Left lung (tissue), 10 donors: Measurements from ENCODE around the gene LAG3. TPM values are rescaled to one million over a fixed set of nuclear protein-coding genes. Genes with fewer than 3 reads are reported as not detected.

Experiments used
- ATAC-seq: fragments of 200-7000 bp; cut with Tn5 transposase; one replicate; pipeline ENCODE4 v1.9.1; 2020; ENCODE audit warnings: moderate library complexity
- DNase-seq, 4 donors: peaks; one replicate each; pipeline ENCODE4 v3.0.0-alpha.2; 2013 to 2020
- H3K27ac ChIP-seq, 2 donors: fragments of 200-600 bp; sonication (generic) in 1 of 2; one replicate each; pipeline versions ENCODE4 v1.5.0 to v1.8.0; 2020 to 2021
- H3K27me3 ChIP-seq, 2 donors: fragments of 200-600 bp; sonication (generic) in 1 of 2; one replicate each; pipeline versions ENCODE4 v1.5.0 to v1.8.0; 2020 to 2021
- H3K36me3 ChIP-seq, 2 donors: fragments of 200-600 bp; sonication (generic) in 1 of 2; one replicate each; pipeline versions ENCODE4 v1.5.0 to v1.8.0; 2020 to 2021
- H3K4me1 ChIP-seq, 2 donors: fragments of 200-600 bp; one replicate each; pipeline ENCODE4 v1.8.0; 2021
- H3K4me3 ChIP-seq, 2 donors: fragments of 200-600 bp; sonication (generic) in 1 of 2; one replicate each; pipeline versions ENCODE4 v1.5.0 to v1.8.0; 2020 to 2021; ENCODE audit warnings: mild to moderate bottlenecking in 1 of 2
- H3K9me3 ChIP-seq, 2 donors: fragments of 200-600 bp; sonication (generic) in 1 of 2; one replicate each; pipeline versions ENCODE4 v1.5.0 to v1.8.0; 2020 to 2021
- intact Hi-C, 2 donors: fragments of 100-400 bp; cut with DNase I; formaldehyde crosslinking; loops; one replicate each; pipeline versions ENCODE4 v1.11.2 to v1.14.2; 2022
- polyA plus RNA-seq, 6 donors: library from polyadenylated mRNA; unstranded; fragments of 120-200 nt; gene quantifications; one replicate each; pipeline ENCODE4 v1.2.1, GENCODE V29; 2013; ENCODE audit not compliant: insufficient read length in 6 of 6
- total RNA-seq, 2 donors: library from RNA; stranded (reverse); fragmentation: NEBNext Ultra II Directional; extraction: Animal tissue kit (Norgen Biotek cat#: 25700); gene quantifications; one replicate each; pipeline ENCODE4 v1.2.1, GENCODE V29; 2021
- TF ChIP-seq, protein P1 (sequence below), 2 donors: fragments of 200-600 bp; sonication (generic) in 1 of 2; IDR thresholded peaks; one replicate each; pipeline versions ENCODE4 v1.5.0 to v1.8.0; 2021; ENCODE audit warnings: antibody characterized with exemption in 2 of 2
- donor health status: DM: no; HTN: yes; CAD: no.
- donor health status: DM: no; HTN: no; CAD: no.

The LAG3 gene
- total and polyA plus RNA-seq, 8 donors: 0.79 to 3.0 (median 1.7) TPM

DNA sequence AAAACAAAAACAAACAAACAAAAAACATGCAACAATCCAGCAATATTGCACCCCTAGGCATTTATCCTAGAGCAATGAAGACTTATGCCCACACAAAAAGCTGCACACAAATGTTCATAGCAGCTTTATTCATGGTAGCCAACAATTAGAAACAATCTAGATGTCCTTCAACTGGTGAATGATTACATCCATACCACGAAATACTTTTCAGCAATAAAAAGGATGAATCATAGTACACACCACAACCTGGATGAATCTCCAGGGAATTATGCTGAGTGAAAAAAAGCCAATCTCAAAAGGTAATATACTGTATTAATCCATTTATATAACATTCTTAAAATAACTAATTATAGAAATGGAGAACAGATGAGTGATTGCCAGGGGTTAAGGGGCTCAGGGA lies 34.9 kb downstream of the LAG3 start:
- H3K27me3 ChIP-seq: no peaks in the 10 kb centered on the region
- H3K4me1 ChIP-seq: no peaks in the 10 kb centered on the region
- DNase-seq (no peak), ATAC-seq (no peak)
- TF ChIP-seq, protein P1, sequence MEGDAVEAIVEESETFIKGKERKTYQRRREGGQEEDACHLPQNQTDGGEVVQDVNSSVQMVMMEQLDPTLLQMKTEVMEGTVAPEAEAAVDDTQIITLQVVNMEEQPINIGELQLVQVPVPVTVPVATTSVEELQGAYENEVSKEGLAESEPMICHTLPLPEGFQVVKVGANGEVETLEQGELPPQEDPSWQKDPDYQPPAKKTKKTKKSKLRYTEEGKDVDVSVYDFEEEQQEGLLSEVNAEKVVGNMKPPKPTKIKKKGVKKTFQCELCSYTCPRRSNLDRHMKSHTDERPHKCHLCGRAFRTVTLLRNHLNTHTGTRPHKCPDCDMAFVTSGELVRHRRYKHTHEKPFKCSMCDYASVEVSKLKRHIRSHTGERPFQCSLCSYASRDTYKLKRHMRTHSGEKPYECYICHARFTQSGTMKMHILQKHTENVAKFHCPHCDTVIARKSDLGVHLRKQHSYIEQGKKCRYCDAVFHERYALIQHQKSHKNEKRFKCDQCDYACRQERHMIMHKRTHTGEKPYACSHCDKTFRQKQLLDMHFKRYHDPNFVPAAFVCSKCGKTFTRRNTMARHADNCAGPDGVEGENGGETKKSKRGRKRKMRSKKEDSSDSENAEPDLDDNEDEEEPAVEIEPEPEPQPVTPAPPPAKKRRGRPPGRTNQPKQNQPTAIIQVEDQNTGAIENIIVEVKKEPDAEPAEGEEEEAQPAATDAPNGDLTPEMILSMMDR (IDR thresholded peaks at IDR 0.05): no peak
- H3K4me3 ChIP-seq: no peak overlapping the region
- peaks cover 0 to 10% of the 10 kb centered on the region in 2 donors for H3K36me3 ChIP-seq
- intact Hi-C loops: no loop called here
- H3K27ac ChIP-seq: no peak overlapping the region
- no peaks in the 10 kb centered on the region for H3K9me3 ChIP-seq

DNA sequence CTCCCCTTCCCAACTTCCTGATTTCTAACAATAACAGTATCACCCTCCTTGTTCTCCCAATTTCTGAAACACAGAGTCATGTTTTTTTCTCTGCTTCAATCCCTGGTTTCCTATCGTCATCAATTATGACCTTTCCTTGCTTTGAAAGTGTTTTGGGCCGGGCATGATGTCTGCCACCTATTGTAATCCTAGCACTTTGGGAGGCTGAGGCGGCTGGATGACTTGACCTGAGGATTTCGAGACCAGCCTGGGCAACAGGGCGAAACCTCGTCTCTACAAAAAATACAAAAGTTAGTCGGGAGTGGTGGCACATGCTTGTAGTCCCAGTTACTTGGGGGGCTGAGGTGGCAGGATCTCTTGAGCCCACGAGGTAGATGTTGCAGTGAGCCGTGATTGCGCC lies 36.7 kb downstream of the LAG3 start:
- Histone ChIP-seq H3K4me3 (no peak overlapping the region), H3K4me1 (no peaks in the 10 kb centered on the region), H3K36me3 (no peaks in the 10 kb centered on the region), H3K27ac (no peak overlapping the region), H3K9me3 (no peaks in the 10 kb centered on the region), H3K27me3 (no peaks in the 10 kb centered on the region)
- ATAC-seq (no peak), DNase-seq (no peak)
- TF ChIP-seq, protein P1 (IDR thresholded peaks at IDR 0.05): no peak
- intact Hi-C loops: no loop called here

DNA sequence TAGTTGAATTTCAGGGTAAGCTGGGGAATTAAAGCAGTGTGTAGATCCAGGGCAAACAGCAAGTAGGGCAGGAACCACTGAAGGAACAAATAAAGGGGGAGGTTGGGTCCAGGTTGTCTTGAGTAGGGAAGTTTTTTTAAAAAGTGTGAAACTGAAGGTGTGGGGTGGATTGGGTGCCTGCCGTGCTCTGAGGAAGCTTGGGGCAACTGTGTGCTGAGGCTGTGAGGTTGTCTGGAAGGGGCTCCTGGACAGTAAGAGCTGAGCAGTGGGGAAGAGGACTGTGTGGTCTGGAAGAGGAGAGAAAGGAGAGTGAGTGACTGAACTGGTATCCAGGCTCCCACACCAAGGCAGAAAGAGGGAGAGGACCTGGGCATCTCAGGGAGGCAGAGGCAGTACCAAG lies 38.4 kb downstream of the LAG3 start:
- no peaks in the 10 kb centered on the region for H3K9me3 ChIP-seq
- no peaks in the 10 kb centered on the region for H3K27me3 ChIP-seq
- ATAC-seq (no peak), DNase-seq (no peak)
- H3K4me3 ChIP-seq: no peak overlapping the region
- H3K27ac ChIP-seq: no peak overlapping the region
- TF ChIP-seq, protein P1 (IDR thresholded peaks at IDR 0.05): no peak
- H3K36me3 ChIP-seq: no peaks in the 10 kb centered on the region
- no peaks in the 10 kb centered on the region for H3K4me1 ChIP-seq
- intact Hi-C loops: no loop called here

DNA sequence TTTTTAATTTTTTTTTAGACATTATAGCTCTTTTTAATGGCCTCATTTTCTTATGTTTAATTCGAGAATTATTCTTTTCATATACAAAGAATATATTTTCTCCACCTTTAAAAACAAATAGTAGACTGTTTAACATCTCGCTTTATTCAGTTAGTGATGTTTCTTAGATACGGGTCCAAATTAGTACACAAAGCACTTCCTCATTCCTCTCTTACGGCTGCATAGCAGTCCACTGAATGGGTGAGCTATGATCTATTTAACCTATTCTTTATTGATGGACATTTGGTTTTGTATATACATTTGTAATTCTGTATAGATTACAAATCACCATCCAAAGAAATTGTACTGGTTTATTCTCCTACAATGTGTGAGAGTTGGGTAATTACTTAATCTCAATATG lies 41.0 kb downstream of the LAG3 start:
- TF ChIP-seq, protein P1 (IDR thresholded peaks at IDR 0.05): no peak
- no peak for DNase-seq
- no peaks in the 10 kb centered on the region for H3K9me3 ChIP-seq
- intact Hi-C loops: no loop called here
- no peak overlapping the region for H3K4me3 ChIP-seq
- no peak overlapping the region for H3K27ac ChIP-seq
- no peak for ATAC-seq
- peaks cover 0 to 5% of the 10 kb centered on the region in 2 donors for H3K36me3 ChIP-seq
- peaks cover 0 to 3% of the 10 kb centered on the region in 2 donors for H3K4me1 ChIP-seq
- no peaks in the 10 kb centered on the region for H3K27me3 ChIP-seq

DNA sequence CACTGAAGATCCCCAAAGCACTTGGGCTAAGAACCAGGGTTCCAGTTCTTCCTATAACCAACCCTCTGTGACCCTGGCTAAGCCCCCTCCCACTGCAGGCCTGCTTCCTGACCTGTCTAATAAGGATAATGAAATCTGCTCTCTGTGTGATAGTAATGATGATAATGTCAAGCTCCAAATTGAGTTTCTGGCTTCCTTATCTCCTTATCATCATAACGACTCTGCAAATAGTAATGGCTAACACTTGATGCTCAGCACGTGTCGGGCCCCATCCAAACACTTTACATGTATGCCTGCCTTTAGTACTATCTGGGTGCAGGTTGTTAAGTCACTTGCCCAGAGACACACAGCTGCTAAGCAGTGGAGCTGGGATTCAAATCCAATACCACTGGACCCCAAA lies 44.3 kb downstream of the LAG3 start:
- H3K36me3 ChIP-seq: peaks cover 0 to 5% of the 10 kb centered on the region in 2 donors
- no peak overlapping the region for H3K27ac ChIP-seq
- H3K27me3 ChIP-seq: peaks cover 0 to 3% of the 10 kb centered on the region in 2 donors
- intact Hi-C loops: no loop called here
- H3K4me3 ChIP-seq: no peak overlapping the region
- H3K9me3 ChIP-seq: no peaks in the 10 kb centered on the region
- TF ChIP-seq, protein P1 (IDR thresholded peaks at IDR 0.05): no peak
- DNase-seq (no peak), ATAC-seq (no peak)
- peaks cover 0 to 11% of the 10 kb centered on the region in 2 donors for H3K4me1 ChIP-seq
